ENCODE data around the gene IL9.
A peak's percentile ranks its signal among the peaks of the same experiment; 100 is the strongest.

The IL9 gene

GRCh38 chr5:135895474-135896006 lies at the start of gene IL9:
Gene IL9, minus strand, starts transcription at chr5:135895841. Its CDS starts 25 bp downstream, at chr5:135895816.
- DNase-seq, result no peak

DNA sequence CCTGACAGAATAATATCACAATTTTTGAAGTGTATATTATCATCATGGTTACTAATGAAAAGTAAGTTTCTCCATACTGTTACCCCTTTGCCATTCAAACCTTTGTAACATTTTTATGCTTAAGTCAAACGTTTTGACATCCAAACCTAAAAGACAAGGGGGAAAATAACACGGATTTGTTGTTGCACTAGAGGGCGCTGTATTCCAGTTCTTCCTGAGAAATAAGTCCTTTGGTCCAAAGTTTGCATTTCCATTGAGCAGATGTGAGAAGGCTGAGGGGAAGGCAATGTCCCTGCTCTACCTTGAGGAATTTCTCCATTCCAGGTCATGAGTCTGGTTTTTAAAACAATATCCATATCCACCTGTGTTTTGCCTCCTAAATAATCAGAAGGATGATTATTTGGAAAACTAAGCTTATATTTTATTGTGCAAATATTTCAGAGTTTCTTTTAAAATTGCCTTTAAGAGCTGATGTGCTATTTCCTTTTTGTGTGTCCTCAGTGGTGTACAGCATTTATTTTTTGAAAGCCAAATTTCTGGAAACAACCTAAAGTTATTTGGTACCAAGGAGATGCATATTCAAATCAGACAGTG lies 49.4 kb upstream of the IL9 start:
- DNase-seq, result peak; percentile 57

- DNase-seq, result no peak
These were observed 48.9 kb upstream of the IL9 start for GRCh38 chr5:135944564-135944963.

DNA sequence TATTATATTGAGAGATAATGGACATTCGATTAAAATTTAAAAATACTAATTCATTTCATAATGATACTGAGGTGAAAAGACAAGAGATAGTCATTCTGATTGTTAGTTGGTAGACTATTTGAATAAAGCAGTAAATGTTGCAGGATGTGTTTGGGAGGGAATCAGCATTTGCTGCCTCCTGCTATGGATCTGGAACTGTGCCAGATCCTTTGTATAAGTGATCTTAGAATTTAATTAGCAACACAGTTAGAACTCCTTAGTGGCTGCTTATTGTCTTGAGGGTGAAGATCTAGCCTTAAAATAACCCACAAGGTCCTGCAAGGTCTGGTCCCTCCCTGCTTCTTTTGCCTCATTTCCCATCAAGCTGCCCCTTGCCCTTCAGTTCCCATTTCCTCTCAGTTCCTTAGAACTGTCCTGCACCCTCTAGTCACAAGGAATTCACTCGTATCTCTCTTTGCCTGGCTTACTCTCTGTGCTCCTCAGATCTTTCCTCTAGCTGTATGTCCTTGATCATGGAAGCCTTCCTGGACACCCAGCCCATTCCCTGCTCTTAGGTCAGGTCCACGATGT lies 46.6 kb upstream of the IL9 start:
- no peak for DNase-seq

DNA sequence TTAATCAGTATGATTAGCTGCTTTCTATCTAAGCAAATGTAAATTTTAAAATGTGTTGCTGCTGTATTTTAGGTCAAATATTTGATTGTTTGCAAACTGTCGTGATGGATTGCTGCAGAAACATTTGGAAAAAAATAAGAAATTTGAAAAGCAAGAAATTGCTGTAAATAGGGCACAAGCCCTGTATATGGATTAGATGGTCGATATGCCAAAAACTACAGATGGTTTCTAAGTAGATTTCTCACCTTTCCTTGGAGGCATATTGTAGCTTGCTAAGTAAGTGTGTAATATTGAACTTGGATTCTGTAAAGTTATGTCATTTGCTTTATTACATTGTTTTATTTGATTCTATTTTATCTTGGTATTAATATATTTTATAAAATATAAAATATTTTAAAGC lies 46.1 kb upstream of the IL9 start:
- DNase-seq, result no peak

GRCh38 chr5:135937245-135937911 lies 41.7 kb upstream of the IL9 start:
- no peak for DNase-seq

GRCh38 chr5:135934939-135935338 lies 39.3 kb upstream of the IL9 start:
- DNase-seq, result no peak

GRCh38 chr5:135930949-135931295 lies 35.3 kb upstream of the IL9 start:
- DNase-seq, result no peak

GRCh38 chr5:135930029-135930948 lies 34.6 kb upstream of the IL9 start:
- DNase-seq, result no peak

DNA sequence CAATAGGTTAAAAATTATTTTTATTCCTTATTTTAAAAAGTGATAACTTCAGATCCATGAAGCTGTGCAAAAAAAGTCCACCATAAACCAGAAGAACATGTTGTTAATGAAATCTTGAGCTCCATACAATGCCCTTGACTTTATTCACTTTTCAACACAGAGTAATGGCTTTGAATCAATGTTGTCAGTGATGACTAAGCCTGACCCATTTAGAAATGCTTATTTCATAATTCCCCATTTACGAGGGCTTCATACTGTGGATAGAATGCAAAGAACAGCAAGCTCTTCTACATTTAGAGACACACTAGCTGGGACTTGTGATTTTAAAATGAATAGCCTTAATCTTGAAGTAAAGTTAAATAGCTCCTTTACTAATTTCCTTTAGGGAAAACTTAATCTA lies 25.7 kb upstream of the IL9 start:
- DNase-seq, result no peak

GRCh38 chr5:135920199-135920598 lies 24.6 kb upstream of the IL9 start:
- no peak for DNase-seq

GRCh38 chr5:135916638-135917263 lies 21.1 kb upstream of the IL9 start:
- peak; percentile 42 for DNase-seq

GRCh38 chr5:135915466-135916001 lies 19.9 kb upstream of the IL9 start:
- DNase-seq, result no peak

- DNase-seq, result peak; percentile 62
These were observed 18.3 kb upstream of the IL9 start for GRCh38 chr5:135913713-135914626.

DNA sequence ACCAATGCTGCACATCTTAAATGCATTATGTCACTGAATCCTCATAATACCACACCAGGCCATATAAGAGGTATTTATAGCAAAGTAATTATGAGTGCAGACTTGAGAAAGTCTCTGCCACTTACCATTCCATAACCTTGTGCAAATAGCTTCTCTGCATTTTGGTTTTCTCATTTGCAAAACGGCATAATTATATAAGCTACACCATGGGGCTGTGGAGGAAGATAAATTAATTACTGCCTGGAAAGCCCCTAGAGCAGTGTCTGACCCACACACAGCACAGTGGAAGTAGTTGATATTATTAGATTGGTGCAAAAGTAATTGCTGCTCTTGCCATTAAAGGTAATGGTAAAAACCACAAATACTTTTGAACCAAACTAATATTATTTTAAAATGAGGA lies 9.5 kb upstream of the IL9 start:
- DNase-seq, result no peak

DNA sequence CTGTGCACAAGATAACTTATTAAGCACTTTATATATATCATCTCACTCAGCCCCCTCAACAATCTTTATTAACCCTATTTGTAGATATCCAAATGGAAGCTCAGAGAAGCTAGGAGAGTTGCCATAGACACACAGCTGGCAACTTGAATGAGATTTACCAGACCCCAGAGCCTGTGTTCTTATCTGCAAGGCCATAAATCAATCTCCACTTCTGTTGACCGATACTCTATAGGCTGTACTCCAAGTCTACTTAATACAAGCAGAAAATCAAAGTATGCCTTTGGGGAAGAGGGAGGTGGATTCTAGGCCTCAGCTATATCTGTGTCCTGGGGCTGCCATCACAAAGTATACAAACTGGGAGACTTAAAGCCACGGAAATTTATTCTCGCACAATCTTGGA lies 6.0 kb upstream of the IL9 start:
- DNase-seq, result no peak

DNA sequence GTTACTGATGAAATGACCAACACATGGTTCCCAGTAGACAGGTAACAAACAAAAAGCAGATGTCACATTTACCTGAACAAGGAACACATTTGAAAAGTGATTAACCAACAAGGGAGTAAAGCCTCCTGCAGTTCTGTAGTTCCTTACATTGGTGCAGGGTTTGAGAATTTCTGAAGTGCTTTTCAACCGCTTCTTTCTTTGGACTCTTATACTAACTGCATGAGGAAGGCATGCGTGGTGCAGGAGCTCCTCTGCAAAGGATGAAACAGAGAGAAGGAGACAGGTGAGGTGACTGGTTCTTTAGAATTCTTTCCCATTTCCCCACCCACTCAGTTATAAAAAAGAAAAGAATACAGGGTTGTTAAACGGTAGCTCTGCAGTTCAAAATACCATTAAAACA lies 4.6 kb upstream of the IL9 start:
- no peak for DNase-seq

DNA sequence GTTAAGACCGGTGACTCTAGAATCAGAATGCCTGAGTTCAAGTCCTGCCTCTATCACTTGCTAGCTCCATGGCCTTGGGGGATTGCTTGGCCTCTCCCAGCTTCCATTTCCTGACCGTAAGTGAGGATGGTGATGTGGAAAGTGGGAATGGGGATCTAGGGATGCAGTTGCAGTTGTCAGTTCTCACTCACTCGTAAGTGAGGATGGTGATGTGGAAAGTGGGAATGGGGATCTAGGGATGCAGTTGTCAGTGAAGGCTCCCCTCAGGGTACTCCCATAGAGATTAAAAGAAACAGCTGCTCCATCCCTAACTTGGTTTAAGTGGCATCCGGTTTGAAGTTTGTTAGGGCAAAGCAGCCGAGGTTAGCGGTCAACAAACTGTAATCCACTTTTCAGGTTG lies 3.0 kb upstream of the IL9 start:
- DNase-seq, result no peak

GRCh38 chr5:135894789-135895188 lies 852 bp downstream of the IL9 start:
- no peak for DNase-seq

DNA sequence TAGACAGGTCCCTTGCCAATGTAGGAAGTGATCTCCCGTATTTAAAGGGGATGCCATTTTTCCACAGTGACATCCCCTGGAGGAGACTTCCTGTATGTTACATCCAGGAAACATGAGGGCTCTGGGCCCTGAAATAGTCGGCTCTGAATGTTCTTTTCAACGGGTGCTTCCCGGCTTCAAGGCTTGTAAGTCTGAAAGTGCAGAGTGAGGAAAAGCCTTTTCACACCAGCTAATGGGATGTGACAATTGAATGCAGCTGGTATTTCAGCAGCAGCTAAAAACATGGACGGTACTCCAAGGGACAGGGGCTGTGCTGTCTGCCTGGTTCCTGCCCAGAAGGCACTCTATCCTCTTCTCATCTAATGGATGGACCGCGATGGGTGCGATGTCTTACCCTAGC lies 1.4 kb downstream of the IL9 start:
- no peak for DNase-seq

- no peak for DNase-seq
These were observed 3.9 kb downstream of the IL9 start for GRCh38 chr5:135891791-135892190.

DNA sequence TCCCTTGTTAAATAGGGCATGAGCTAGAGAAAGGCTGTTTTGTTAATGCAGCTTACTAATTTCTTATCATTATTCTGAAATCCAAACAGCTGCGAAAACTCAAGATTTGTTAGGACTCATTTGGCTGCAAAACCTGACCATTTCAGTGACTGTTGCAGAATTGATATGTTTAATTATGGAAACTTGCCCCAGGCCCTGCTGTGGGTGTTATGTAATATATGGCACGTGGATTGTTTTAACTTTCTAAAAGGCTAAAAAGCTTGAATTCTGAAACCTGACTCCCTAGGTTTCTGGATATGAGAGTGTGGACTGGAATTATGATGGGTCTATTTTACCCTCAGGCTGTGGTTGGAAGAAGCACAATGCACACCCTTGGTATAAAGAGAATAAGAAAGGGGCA lies 4.4 kb downstream of the IL9 start:
- DNase-seq, result no peak

Data from activated CD4-positive, alpha-beta T cell treated with anti-CD3 and anti-CD28 coated beads, Interleukin-2, amount 50 U/mL, for 16 hours (primary cell).